Lower leg skin (tissue), 4 donors: ENCODE data around the gene OR5AU1. TPM values are rescaled to one million over a fixed set of nuclear protein-coding genes. Genes with fewer than 3 reads are reported as not detected.

Source experiments
- DNase-seq, 2 donors: peaks; one replicate each; pipeline ENCODE4 v3.0.0-alpha.2; 2019; ENCODE audit warnings: low spot score in 2 of 2
- H3K4me3 ChIP-seq: fragments of 200-600 bp; sonication (generic); 2 replicates; pipeline ENCODE4 v1.5.1; 2017; ENCODE audit warnings: mild to moderate bottlenecking, low read depth; ENCODE audit not compliant: poor library complexity, severe bottlenecking
- POLR2A ChIP-seq, 2 donors: fragments of 450-650 bp; IDR thresholded peaks; one replicate each; pipeline ENCODE4 v1.6.1; 2016 to 2017; ENCODE audit warnings: antibody characterized with exemption in 2 of 2, mild to moderate bottlenecking in 1 of 2, moderate library complexity in 1 of 2
- WGBS, 2 donors: methylation state at CpG; one replicate each; pipeline ENCODE4 v1.1.5; 2018; 5-methylcytosine and 5-hydroxymethylcytosine counted together
- intact Hi-C: fragments of 100-400 bp; cut with DNase I; formaldehyde crosslinking; loops from one replicate; pipeline ENCODE4 v1.15.0; 2023; ENCODE audit warnings: low total_unique reads
- total RNA-seq, 4 donors: library from RNA; depleted of rRNA; stranded (reverse); fragments of >200 nt; gene quantifications; one replicate each; pipeline ENCODE4 v1.1.0, GENCODE V29; 2016
- TF ChIP-seq, protein P1 (sequence below), 3 donors: fragments of 450-650 bp; IDR thresholded peaks; one replicate each; pipeline ENCODE4 v1.5.1; 2016; ENCODE audit warnings: antibody characterized with exemption in 3 of 3, mild to moderate bottlenecking in 3 of 3, moderate library complexity in 2 of 3

Gene OR5AU1
- total RNA-seq, 4 donors from 2014 or later = 0.17 TPM; not detected in 3

DNA sequence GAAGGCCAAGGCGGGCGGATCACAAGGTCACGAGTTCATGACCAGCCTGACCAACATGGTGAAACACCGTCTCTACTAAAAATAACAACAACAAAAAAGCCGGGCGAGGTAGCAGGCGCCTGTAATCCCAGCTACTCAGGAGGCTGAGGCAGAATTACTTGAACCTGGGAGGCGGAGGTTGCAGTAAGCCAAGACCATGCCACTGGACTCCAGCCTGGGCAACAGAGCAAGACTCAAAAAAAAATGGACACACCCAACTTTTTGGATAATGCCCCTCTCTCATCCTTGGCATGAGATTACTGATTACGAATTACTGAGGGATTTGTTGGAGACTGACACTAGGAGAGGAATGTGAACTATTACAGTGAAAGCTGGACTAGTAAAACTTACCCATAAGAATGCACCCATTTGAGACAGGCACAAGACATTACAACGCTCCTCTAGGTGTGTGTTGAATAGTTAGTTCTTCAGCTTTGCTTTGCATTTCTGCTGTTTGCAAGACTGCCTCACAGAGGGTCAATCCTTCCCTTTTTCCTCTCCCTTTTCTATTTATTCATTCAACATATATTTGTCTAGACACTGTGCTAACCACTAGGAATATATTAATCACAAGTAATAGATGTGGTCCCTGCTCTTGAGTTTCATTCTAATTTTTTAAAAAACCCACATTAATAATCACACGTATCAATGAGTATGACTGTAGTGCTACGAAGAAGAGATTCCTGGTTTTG, 46.0 kb upstream of the OR5AU1 start:
- intact Hi-C loops = no loop called here
- WGBS, 2 donors = 71 to 73% methylated on average over 12 of the region's 12 CpGs
- TF ChIP-seq, protein P1, sequence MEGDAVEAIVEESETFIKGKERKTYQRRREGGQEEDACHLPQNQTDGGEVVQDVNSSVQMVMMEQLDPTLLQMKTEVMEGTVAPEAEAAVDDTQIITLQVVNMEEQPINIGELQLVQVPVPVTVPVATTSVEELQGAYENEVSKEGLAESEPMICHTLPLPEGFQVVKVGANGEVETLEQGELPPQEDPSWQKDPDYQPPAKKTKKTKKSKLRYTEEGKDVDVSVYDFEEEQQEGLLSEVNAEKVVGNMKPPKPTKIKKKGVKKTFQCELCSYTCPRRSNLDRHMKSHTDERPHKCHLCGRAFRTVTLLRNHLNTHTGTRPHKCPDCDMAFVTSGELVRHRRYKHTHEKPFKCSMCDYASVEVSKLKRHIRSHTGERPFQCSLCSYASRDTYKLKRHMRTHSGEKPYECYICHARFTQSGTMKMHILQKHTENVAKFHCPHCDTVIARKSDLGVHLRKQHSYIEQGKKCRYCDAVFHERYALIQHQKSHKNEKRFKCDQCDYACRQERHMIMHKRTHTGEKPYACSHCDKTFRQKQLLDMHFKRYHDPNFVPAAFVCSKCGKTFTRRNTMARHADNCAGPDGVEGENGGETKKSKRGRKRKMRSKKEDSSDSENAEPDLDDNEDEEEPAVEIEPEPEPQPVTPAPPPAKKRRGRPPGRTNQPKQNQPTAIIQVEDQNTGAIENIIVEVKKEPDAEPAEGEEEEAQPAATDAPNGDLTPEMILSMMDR (IDR thresholded peaks at IDR 0.05) = no peak
- TF ChIP-seq POLR2A (IDR thresholded peaks at IDR 0.05) = no peak
- DNase-seq = no peak
- no peak overlapping the region for H3K4me3 ChIP-seq

DNA sequence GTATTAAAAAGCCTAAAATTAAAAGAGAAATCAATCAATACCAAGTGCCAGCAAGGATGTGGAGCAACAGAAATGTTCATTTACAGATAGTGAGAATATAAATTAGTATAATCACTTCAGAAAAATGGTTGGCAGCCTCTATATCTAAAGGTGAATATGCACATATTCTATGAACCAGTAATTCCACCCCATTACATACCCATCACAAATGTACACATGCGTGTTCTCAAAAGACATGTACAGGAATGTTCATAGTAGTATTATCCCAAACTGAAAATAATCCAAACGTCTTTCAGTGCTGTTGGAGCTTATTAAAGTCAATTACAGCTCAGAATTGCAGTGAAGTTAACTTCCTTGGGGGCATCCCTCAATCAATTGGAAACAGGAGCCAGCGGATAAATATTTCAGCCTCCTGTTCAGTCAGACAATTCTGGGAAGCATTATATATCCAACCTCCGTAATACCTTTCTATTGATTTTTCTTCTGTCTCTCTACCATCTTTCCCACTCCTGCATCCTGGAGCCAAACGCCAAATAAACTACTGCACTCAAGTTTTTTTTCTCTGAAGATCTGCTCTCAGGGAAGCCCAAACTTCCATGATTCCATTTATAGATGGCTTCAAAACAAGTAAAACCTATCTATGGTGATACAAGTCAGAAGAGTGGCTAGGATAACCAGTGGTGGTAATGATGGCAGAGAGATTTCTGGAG, 45.0 kb upstream of the OR5AU1 start:
- DNase-seq = no peak
- TF ChIP-seq POLR2A (IDR thresholded peaks at IDR 0.05) = no peak
- TF ChIP-seq, protein P1 (IDR thresholded peaks at IDR 0.05) = no peak
- intact Hi-C loops = no loop called here
- H3K4me3 ChIP-seq = no peak overlapping the region
- WGBS, 2 donors = 72 to 74% methylated on average over 5 of the region's 5 CpGs

DNA sequence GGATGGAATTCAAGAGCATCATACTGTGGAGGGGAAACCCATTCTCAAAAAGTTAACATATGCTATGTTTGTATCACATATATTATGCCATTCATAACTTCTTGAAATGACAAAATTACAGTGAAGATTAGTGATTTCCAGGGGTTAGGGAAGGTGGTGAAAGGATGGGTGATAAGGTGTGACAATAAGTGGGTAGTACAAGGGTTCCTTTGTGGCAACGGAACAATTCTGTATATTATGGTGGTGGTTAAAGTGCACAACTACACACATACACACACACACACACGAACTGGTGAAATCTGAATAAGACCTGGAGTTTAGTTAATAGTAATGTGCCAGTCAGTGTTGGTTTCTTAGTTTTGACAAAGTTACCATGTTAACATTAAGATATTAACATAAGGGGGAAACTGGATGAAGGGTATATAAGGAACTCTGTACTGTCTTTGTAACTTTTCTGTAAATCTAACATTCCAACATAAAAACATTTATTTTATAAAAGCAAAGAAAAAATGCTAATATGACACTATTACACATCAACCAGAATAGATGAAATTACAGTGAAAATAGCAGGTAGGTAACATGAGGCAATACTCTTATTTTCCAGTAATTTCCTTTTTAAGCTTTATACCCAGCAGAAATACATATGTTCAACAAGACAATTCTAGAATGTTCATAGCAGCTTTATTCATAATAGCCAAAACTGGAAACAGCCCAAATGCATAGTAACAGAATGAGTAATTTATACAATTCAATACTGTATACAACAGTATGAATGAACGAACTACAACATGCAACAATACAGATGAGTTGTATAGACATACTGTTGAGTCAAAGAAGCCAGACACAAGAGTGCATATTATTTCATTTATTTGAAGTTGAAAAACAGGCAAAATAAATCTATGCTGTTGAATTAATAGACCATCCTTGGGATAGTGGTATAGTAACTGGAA, 44.0 kb upstream of the OR5AU1 start:
- H3K4me3 ChIP-seq = no peak overlapping the region
- WGBS, 2 donors = 59 to 66% methylated on average over 3 of the region's 3 CpGs
- intact Hi-C loops = no loop called here
- TF ChIP-seq, protein P1 (IDR thresholded peaks at IDR 0.05) = no peak
- TF ChIP-seq POLR2A (IDR thresholded peaks at IDR 0.05) = no peak
- DNase-seq = no peak

DNA sequence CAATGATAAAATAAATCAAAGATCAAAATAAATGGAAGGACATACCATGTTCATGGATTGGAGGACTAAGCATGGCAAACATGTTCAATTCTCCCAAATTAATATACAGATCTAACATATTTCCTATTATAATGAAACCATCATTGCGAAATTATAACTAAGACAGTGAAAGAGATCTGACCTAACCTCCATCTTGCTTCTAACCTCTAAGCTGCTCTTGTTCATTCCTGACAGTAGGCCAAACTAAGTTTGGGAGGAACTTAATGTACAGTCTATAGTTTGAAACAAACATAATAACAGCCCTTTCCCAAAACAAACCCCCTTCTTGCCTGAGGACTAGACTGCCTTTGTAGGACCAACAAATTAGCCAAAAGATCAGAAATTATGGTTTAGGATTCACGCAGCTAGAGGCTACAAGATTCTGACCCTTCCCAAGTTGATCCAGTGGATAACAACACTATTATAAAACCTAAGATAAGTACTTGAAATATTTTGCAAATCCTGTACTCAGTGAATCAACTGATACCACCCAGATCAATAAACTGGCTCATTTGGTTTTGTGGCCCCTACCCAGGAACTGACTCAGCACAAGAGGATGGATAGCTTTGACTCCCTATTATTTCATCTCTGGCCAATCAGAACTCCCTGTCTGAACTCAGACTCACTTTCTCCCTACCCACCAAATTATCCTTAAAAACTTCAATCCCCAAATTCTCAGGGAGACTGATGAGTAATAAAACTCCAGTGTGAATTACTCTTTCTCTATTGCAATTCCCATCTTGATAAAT, 41.7 kb upstream of the OR5AU1 start:
- TF ChIP-seq, protein P1 (IDR thresholded peaks at IDR 0.05) = no peak
- no peak for TF ChIP-seq POLR2A (IDR thresholded peaks at IDR 0.05)
- H3K4me3 ChIP-seq = no peak overlapping the region
- intact Hi-C loops = no loop called here
- DNase-seq = no peak
- 94 to 95% methylated on average over 2 of the region's 2 CpGs for WGBS, 2 donors

GRCh38 chr14:21194597-21194996, 38.7 kb upstream of the OR5AU1 start:
- H3K4me3 ChIP-seq = no peak overlapping the region
- intact Hi-C loops = no loop called here
- no peak for DNase-seq
- TF ChIP-seq, protein P1 (IDR thresholded peaks at IDR 0.05) = no peak
- no peak for TF ChIP-seq POLR2A (IDR thresholded peaks at IDR 0.05)
